HG03439 (cell line): ENCODE measurements around the gene JADE2.
A peak's percentile ranks its signal among the peaks of the same experiment; 100 is the strongest.
"Not testable (repeated sequence)": the region's sequence is repeated elsewhere in the genome, so short reads cannot be mapped to it uniquely, and the experiment has no call there.

Experiments used
- ATAC-seq: cut with Tn5 transposase; IDR thresholded peaks from one replicate; pipeline ENCODE4 v1.9.1; 2021; ENCODE audit warnings: mild to moderate bottlenecking, moderate library complexity; ENCODE audit not compliant: unreplicated experiment

Gene JADE2

GRCh38 chr5:134547999-134548658 is 22.7 kb downstream of the JADE2 start:
- no peak for ATAC-seq

DNA sequence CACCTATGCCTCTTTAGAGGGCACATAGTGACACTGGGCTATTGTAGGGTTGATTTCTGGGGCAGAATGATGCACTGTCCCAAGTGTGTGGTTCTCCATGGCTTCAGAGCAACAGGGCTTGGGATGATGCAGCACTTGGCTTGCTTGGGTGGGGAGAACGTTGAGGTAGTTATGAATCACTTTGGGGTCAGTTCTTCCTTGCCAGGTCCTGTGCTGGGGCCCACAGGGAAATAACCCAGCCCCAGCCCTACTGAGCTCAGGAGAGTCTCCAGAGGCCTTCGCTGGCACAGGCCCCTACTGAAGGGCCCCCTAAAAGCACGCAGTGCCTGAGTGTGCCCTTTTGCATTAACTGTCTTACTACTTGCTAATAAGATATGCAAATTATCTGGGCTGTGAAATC is 24.2 kb downstream of the JADE2 start:
- ATAC-seq: no peak

DNA sequence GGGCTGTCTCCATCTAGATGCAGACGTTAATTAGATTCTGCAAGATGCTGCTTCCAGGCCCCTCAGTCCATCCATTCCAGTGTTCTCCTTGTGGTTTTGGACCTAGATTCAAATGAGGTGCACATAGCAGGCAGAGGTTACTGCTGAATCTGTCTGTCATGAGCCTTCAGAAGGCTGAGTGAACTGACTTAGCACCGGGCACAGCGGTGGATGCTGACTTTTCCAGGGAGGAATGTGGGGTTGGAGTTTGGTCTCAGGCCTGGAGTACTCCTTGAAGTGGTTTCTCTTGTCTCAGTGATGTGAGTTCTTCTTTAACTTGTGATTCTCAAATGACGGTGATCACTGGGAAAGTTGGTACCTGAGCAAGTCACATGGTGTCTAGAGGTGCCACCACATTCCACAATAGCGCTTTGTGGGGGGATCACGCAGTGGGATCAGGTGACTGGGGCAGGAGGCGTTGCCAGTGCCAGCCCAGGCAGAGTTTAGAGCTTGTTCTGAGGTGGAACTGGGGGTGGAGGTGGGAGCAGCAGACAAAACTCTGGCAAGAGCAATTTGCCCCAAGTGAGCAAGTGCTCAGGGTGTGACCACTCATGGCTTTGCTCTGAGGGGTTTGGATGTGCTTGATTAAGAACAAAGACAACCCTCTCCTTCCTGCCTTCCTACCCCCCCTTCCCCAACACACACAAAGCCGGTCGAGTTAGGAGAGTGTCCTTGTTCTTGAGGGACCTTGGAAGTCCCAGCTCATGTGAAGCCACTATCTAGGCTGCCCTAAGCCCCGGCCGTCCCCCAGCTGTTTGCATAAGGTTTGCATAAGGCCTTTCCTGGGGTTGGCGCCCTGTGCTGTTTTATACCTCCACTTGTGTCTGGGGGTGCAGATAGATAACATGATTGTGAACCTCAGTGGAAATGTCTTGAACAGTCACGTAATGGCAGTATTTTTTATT is 25.1 kb downstream of the JADE2 start:
- ATAC-seq: no peak

- no peak for ATAC-seq
Observed at GRCh38 chr5:134551901-134552300, 26.4 kb downstream of the JADE2 start.

- no peak for ATAC-seq
Observed at GRCh38 chr5:134552301-134552700, 26.8 kb downstream of the JADE2 start.

GRCh38 chr5:134552716-134553115 is 27.2 kb downstream of the JADE2 start:
- ATAC-seq: not testable (repeated sequence)

GRCh38 chr5:134553821-134554267 is 28.4 kb downstream of the JADE2 start:
- no peak for ATAC-seq

DNA sequence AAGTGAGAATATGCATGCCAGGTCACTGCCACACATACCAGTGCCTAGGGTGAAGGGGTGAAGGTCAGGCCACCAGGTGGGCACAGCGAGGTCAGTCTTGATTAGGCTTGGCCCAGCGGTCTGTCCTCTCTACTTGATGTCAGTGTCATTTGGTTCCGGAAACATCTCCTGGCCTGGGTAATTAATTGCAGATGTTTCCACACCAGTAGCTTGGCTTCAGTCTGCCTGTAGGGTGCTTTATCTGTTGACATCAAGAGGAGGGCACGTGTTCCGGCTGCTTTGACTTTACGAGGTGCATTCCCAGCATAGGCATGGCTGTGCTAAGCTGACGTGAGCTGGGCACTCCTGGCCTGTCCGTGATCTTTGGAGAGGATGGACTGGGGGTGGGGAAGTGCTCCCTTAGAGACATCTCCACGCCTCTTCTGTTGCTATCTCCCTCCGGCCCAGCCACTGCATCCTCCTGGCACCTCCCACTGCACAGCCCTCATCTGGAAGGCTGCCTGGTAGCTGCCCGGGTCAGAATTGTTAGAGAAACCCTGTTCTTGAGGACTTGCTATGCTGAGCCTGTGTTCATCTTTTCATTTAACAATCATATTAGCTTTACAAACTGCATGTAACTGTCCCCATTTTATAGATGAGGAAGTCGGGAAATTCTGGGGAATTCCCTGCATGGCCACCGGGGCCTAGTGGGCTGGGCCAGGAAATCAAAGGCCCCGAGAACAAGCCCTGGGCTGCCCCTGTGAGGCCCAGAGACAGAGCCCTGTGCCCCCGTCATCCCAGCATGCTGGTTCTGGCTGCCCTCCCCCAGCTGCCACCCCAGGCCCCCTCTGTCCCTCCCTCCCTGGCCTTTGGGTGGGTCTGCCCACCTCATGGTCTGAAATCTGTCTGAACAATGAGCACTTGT is 29.1 kb downstream of the JADE2 start:
- ATAC-seq: peak; percentile 46

- peak; percentile 2 for ATAC-seq
Observed at GRCh38 chr5:134555223-134555889, 29.9 kb downstream of the JADE2 start.

DNA sequence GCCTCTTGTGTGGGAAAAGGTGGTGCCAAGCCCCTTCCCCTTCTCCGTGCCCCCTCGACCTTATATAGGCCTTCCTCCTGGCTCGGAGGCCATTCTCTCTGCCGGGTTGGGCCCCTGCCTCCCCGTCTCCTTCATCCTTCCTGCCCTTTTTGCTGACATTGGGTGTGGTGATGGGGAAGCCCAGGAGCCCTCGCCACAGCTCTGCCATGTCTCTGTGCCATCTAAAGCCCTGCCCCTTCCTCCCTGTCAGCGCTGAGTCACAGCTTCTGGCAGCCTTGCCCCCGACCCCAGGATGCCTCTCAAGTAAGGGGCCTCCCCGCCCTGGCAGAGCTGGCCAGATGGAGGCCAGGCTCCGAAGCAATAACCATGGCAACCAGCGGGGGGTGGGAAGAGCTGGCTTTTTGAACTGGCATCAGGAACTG is 30.4 kb downstream of the JADE2 start:
- ATAC-seq: peak; percentile 37

GRCh38 chr5:134556588-134556987 is 31.1 kb downstream of the JADE2 start:
- not testable (repeated sequence) for ATAC-seq

- ATAC-seq: no peak
Observed at GRCh38 chr5:134556994-134557393, 31.5 kb downstream of the JADE2 start.

DNA sequence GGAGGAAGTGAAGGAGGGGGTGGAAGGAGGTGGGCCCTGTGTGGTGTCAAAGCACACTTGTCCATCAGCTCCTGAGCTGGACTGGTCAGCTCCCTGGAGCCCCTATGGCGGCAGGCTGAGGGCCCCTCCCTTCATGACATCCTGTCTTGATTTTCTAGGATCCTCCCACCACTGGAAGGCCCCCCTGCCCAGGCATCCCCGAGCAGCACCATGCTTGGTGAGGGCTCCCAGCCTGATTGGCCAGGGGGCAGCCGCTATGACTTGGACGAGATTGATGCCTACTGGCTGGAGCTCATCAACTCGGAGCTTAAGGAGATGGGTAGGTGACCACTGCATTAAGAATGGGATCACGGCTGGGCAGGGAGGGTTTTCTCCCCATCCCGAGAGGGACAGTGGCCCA is 34.2 kb downstream of the JADE2 start:
- ATAC-seq: no peak

DNA sequence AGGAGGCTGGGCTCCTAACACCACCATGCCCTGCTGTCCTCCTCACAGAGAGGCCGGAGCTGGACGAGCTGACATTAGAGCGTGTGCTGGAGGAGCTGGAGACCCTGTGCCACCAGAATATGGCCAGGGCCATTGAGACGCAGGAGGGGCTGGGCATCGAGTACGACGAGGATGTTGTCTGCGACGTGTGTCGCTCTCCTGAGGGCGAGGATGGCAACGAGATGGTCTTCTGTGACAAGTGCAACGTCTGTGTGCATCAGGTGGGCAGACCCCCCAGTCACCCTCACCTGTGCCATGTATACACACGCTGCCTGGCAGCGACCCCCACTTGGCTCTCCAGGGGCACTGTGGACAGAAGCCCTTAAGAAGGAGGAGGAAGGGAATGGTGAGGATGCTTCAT is 35.2 kb downstream of the JADE2 start:
- ATAC-seq: no peak

DNA sequence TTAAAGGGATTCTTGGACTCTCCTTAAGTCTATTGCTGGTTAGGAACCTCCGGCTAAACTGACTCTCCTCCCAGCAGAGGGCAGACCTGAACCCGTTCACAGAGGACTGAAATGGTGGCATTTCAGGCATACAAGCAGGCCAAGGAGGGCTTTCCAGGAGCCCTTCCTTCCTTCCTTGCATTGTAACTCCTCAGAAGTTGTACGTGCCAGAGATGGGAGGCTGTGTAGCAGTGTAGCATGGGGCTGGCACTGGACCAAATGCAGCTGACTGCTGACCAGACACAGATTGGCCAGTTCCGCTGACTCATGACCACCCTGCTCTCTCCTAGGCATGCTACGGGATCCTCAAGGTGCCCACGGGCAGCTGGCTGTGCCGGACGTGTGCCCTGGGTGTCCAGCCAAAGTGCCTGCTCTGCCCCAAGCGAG is 36.4 kb downstream of the JADE2 start:
- ATAC-seq: no peak

DNA sequence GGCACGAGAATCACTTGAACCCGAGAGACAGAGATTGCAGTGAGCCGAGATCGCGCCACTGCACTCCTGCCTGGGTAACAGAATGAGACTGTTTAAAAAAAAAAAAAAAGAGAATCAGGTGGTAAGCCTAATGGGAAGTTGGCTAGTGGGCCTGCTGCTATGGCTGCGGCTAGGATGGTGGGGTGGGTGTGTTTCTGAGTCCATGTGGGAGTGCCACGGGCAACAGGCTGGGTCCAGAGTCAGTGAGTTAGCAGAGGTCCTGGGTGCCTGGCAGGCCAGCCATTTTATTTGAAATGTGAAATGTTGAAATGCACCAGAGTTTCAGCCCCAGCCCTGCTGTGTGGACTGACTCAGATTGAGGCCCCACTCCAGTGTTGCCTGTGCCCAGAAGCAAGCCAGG is 37.8 kb downstream of the JADE2 start:
- ATAC-seq: no peak

GRCh38 chr5:134563962-134564361 is 38.5 kb downstream of the JADE2 start:
- no peak for ATAC-seq

- no peak for ATAC-seq
Observed at GRCh38 chr5:134564396-134564795, 38.9 kb downstream of the JADE2 start.

DNA sequence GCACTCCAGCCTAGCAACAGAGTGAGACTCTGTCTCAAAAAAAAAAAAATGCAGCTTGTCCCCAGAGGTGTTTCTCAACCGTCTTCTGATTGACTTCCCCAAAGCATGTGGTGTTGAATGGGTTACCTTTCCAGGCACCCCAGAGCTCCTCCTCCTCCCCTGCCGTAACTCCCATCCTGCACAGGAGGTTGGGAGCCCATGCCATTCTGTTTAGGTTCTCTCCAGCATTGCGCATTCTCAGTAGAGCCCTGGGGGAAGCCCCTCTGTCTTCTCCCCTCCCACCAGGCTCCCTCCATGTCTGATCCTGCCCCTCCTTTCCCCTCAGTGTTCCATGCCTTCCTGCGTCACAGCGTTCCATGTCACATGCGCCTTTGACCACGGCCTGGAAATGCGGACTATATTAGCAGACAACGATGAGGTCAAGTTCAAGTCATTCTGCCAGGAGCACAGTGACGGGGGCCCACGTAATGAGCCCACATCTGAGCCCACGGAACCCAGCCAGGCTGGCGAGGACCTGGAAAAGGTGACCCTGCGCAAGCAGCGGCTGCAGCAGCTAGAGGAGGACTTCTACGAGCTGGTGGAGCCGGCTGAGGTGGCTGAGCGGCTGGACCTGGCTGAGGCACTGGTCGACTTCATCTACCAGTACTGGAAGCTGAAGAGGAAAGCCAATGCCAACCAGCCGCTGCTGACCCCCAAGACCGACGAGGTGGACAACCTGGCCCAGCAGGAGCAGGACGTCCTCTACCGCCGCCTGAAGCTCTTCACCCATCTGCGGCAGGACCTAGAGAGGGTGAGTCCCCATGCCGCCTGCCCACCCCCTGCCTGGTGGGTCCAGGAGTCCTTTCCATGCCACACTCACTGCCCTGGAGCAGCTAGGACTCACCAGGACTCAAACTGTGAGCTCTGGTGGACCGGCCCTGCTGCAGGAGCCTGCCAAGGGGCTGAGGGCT is 40.6 kb downstream of the JADE2 start:
- ATAC-seq: no peak
